Liver (tissue), 9 donors: ENCODE measurements around the gene BCAP29. TPM values are rescaled to one million over a fixed set of nuclear protein-coding genes. Genes with fewer than 3 reads are reported as not detected.

Experiments used
- DNase-seq: peaks from one replicate; pipeline ENCODE4 v3.0.0-alpha.2; 2017; ENCODE audit warnings: low spot score
- H3K27ac ChIP-seq, 2 donors: one replicate each; pipeline ENCODE4 v1.7.0; 2013; ENCODE audit warnings: inconsistent platforms in 2 of 2, low read length in 2 of 2, control low read depth in 1 of 2, low read depth in 1 of 2, mild to moderate bottlenecking in 1 of 2
- H3K27me3 ChIP-seq, 4 donors: one replicate each; pipeline versions ENCODE4 v1.6.1 to v1.7.0; 2013; ENCODE audit warnings: low read length in 3 of 4, inconsistent platforms in 1 of 4, mild to moderate bottlenecking in 1 of 4, moderate library complexity in 1 of 4; ENCODE audit not compliant: control insufficient read depth in 4 of 4, insufficient read depth in 4 of 4
- H3K36me3 ChIP-seq, 4 donors: one replicate each; pipeline versions ENCODE4 v1.6.1 to v1.7.0; 2013; ENCODE audit warnings: low read length in 3 of 4, mild to moderate bottlenecking in 3 of 4, low read depth in 1 of 4, moderate library complexity in 1 of 4; ENCODE audit not compliant: control insufficient read depth in 4 of 4, insufficient read depth in 3 of 4
- H3K4me1 ChIP-seq, 4 donors: one replicate each; pipeline versions ENCODE4 v1.6.1 to v1.7.0; 2013; ENCODE audit warnings: low read length in 3 of 4, mild to moderate bottlenecking in 3 of 4, moderate library complexity in 1 of 4; ENCODE audit not compliant: control insufficient read depth in 4 of 4, insufficient read depth in 4 of 4
- H3K4me3 ChIP-seq, 3 donors: one replicate each; pipeline versions ENCODE4 v1.6.1 to v1.7.0; 2013; ENCODE audit warnings: low read length in 3 of 3, control low read depth in 1 of 3, low read depth in 1 of 3, mild to moderate bottlenecking in 1 of 3
- H3K9ac ChIP-seq, 2 donors: one replicate each; pipeline ENCODE4 v1.7.0; 2013; ENCODE audit warnings: low read length in 2 of 2, mild to moderate bottlenecking in 2 of 2, moderate library complexity in 2 of 2, control low read depth in 1 of 2, low read depth in 1 of 2
- H3K9me3 ChIP-seq, 4 donors: one replicate each; pipeline versions ENCODE4 v1.6.1 to v1.7.0; 2013; ENCODE audit warnings: low read length in 3 of 4; ENCODE audit not compliant: control insufficient read depth in 4 of 4
- FOXA1 ChIP-seq: IDR thresholded peaks from 2 replicates; pipeline ENCODE4 v1.6.1; 2016; ENCODE audit warnings: antibody characterized with exemption
- FOXA2 ChIP-seq: IDR thresholded peaks from 2 replicates; pipeline ENCODE4 v1.6.1; 2016; ENCODE audit warnings: antibody characterized with exemption
- GABPA ChIP-seq, 2 donors: IDR thresholded peaks in 1 of 2; conservative IDR thresholded peaks in 1 of 2; 2 replicates each; pipeline ENCODE4 v1.6.1; 2016; ENCODE audit warnings: antibody characterized with exemption in 2 of 2, mild to moderate bottlenecking in 1 of 2, moderate library complexity in 1 of 2
- HNF4A ChIP-seq, 2 donors: conservative IDR thresholded peaks; 2 replicates each; pipeline ENCODE4 v1.6.1; 2016; ENCODE audit warnings: antibody characterized with exemption in 2 of 2, mild to moderate bottlenecking in 2 of 2
- HNF4G ChIP-seq: IDR thresholded peaks from 2 replicates; pipeline ENCODE4 v1.6.1; 2016; ENCODE audit warnings: antibody characterized with exemption
- NR2F2 ChIP-seq: IDR thresholded peaks from 2 replicates; pipeline ENCODE4 v1.6.1; 2016; ENCODE audit warnings: antibody characterized with exemption
- RAD21 ChIP-seq, 2 donors: IDR thresholded peaks; 2 replicates each; pipeline ENCODE4 v1.6.1; 2016; ENCODE audit warnings: antibody characterized with exemption in 2 of 2, mild to moderate bottlenecking in 2 of 2
- SP1 ChIP-seq: IDR thresholded peaks from 2 replicates; pipeline ENCODE4 v1.6.1; 2018; ENCODE audit warnings: antibody characterized with exemption, mild to moderate bottlenecking
- WGBS: extraction: QIAGEN DNeasy Blood & Tissue Kit; methylation state at CpG from one replicate; pipeline ENCODE4 v1.1.7; 2013; 5-methylcytosine and 5-hydroxymethylcytosine counted together
- polyA plus RNA-seq, 2 donors: library from polyadenylated mRNA; stranded (reverse) in 1 of 2; unstranded in 1 of 2; fragments of 200-250 nt in 1 of 2; fragments of >200 nt in 1 of 2; fragmentation: Nextera tagmentation in 1 of 2; extraction: Ambion mirVana in 1 of 2; gene quantifications; one replicate each; pipeline versions ENCODE4 v1.2.1 to v1.2.3, GENCODE V29; 2013 to 2015
- total RNA-seq, 2 donors: library from RNA; depleted of rRNA; stranded (reverse); fragments of >200 nt; gene quantifications; one replicate each; pipeline ENCODE4 v1.2.3, GENCODE V29; 2014
- TF ChIP-seq, protein P1 (sequence below): IDR thresholded peaks from 2 replicates; pipeline ENCODE4 v1.6.1; 2016; ENCODE audit warnings: antibody characterized with exemption
- TF ChIP-seq, protein P2 (sequence below): fragments of 150-350 bp; IDR thresholded peaks from 2 replicates; pipeline ENCODE4 v1.5.1; 2017; ENCODE audit warnings: improper control_type of control experiment, low read depth, low read length; ENCODE audit not compliant: missing input control
- TF ChIP-seq, protein P3 (sequence below): IDR thresholded peaks from 2 replicates; pipeline ENCODE4 v1.6.1; 2016; ENCODE audit warnings: antibody characterized with exemption, mild to moderate bottlenecking
- TF ChIP-seq, protein P4 (sequence below): IDR thresholded peaks from 2 replicates; pipeline ENCODE4 v1.6.1; 2016; ENCODE audit warnings: antibody characterized with exemption
- donor health status: healthy.
- donor health status: healthy.
- donor health status: healthy.
- donor health status: healthy.
- donor health status: healthy.

Gene BCAP29
- total and polyA plus RNA-seq, 4 donors = 19.5 to 77.7 (median 36.9) TPM

DNA sequence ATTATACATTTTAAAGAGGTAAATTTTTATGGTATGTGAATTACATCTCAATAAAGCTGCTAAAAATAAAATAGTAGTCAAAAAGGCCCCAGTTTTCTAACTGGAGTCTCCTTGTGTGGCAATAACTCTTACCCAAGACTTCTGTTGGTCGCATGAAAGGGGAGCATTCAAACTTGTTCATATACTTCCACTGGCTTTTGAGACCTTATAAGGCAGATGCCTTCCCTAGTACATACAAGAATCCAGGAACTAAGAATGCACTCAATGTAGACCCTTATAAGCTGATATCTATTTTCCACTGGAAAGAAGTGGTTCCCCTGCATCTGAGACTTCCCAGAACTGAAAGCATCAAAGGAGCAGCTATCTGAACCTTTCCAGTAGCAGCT is 13.0 kb downstream of the BCAP29 start:
- H3K36me3 ChIP-seq = peaks cover 1 to 9% (median 6%) of the 10 kb centered on the region in 4 donors
- no peak overlapping the region for H3K27ac ChIP-seq
- TF ChIP-seq RAD21 (IDR thresholded peaks at IDR 0.05) (no peak), HNF4A (conservative IDR thresholded peaks at IDR 0.05) (no peak), FOXA1 (no peak), GABPA (IDR thresholded peaks at IDR 0.05 in 1 of 2, conservative IDR thresholded peaks at IDR 0.05 in 1 of 2) (no peak), SP1 (no peak), HNF4G (no peak), NR2F2 (no peak), FOXA2 (no peak)
- TF ChIP-seq, protein P1, sequence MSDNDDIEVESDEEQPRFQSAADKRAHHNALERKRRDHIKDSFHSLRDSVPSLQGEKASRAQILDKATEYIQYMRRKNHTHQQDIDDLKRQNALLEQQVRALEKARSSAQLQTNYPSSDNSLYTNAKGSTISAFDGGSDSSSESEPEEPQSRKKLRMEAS = no peak
- TF ChIP-seq, protein P2, sequence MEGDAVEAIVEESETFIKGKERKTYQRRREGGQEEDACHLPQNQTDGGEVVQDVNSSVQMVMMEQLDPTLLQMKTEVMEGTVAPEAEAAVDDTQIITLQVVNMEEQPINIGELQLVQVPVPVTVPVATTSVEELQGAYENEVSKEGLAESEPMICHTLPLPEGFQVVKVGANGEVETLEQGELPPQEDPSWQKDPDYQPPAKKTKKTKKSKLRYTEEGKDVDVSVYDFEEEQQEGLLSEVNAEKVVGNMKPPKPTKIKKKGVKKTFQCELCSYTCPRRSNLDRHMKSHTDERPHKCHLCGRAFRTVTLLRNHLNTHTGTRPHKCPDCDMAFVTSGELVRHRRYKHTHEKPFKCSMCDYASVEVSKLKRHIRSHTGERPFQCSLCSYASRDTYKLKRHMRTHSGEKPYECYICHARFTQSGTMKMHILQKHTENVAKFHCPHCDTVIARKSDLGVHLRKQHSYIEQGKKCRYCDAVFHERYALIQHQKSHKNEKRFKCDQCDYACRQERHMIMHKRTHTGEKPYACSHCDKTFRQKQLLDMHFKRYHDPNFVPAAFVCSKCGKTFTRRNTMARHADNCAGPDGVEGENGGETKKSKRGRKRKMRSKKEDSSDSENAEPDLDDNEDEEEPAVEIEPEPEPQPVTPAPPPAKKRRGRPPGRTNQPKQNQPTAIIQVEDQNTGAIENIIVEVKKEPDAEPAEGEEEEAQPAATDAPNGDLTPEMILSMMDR = no peak
- TF ChIP-seq, protein P3, sequence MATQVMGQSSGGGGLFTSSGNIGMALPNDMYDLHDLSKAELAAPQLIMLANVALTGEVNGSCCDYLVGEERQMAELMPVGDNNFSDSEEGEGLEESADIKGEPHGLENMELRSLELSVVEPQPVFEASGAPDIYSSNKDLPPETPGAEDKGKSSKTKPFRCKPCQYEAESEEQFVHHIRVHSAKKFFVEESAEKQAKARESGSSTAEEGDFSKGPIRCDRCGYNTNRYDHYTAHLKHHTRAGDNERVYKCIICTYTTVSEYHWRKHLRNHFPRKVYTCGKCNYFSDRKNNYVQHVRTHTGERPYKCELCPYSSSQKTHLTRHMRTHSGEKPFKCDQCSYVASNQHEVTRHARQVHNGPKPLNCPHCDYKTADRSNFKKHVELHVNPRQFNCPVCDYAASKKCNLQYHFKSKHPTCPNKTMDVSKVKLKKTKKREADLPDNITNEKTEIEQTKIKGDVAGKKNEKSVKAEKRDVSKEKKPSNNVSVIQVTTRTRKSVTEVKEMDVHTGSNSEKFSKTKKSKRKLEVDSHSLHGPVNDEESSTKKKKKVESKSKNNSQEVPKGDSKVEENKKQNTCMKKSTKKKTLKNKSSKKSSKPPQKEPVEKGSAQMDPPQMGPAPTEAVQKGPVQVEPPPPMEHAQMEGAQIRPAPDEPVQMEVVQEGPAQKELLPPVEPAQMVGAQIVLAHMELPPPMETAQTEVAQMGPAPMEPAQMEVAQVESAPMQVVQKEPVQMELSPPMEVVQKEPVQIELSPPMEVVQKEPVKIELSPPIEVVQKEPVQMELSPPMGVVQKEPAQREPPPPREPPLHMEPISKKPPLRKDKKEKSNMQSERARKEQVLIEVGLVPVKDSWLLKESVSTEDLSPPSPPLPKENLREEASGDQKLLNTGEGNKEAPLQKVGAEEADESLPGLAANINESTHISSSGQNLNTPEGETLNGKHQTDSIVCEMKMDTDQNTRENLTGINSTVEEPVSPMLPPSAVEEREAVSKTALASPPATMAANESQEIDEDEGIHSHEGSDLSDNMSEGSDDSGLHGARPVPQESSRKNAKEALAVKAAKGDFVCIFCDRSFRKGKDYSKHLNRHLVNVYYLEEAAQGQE = no peak
- H3K27me3 ChIP-seq = no peaks in the 10 kb centered on the region
- no peak overlapping the region for H3K4me3 ChIP-seq
- H3K9ac ChIP-seq = no peak overlapping the region
- H3K4me1 ChIP-seq = no peaks in the 10 kb centered on the region
- no peaks in the 10 kb centered on the region for H3K9me3 ChIP-seq
- no peak for DNase-seq
- WGBS = 88% methylated on average over 1 of the region's 1 CpG

DNA sequence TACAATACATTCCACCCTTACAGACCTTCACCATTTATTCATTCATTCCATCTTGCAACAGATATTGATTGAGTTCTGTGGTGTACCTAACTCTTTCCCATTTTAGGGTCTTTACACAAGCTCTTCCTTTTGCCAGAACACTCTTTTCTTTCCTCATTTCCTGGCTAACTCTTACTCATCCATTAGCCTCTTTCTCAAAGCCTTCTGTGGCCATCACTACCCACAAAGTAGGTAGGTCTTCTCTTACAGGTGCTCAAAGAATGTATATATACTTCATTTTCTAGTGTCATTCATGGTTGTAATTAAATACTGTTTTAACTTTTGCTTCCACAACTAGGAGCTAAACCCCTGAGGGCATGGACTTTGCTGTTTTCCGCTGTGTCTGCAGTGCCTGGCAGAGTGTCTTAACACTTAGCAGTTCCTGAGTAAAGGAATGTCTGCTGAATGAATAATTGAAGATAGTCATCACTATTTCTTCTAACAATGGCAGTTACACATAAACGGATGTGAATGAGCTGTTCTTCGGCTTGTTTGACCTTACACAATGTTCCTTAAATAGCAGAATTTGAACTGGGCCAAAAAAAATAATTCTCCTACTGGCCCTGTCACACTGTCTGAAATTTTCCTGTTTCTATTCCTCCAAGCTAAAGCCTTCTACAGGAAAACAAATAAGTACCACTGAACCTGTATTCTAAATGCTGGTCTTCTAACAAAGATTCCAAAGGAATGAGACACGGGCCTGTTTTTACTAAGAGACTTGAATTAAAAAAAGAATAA is 15.1 kb downstream of the BCAP29 start:
- 77% methylated on average over 4 of the region's 4 CpGs for WGBS
- DNase-seq = no peak
- Histone ChIP-seq H3K27ac (peak overlapping the region in 1 of 2 donors; percentile 21), H3K9ac (no peak overlapping the region), H3K27me3 (no peaks in the 10 kb centered on the region), H3K9me3 (no peaks in the 10 kb centered on the region), H3K4me1 (no peaks in the 10 kb centered on the region), H3K4me3 (no peak overlapping the region), H3K36me3 (peaks cover 1 to 9% (median 6%) of the 10 kb centered on the region in 4 donors)
- TF ChIP-seq NR2F2 = peak; percentile 52
- no peak for TF ChIP-seq HNF4G
- no peak for TF ChIP-seq HNF4A (conservative IDR thresholded peaks at IDR 0.05)
- peak; percentile 16 for TF ChIP-seq SP1
- TF ChIP-seq, protein P2 = no peak
- TF ChIP-seq, protein P4, sequence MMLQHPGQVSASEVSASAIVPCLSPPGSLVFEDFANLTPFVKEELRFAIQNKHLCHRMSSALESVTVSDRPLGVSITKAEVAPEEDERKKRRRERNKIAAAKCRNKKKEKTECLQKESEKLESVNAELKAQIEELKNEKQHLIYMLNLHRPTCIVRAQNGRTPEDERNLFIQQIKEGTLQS = no peak
- TF ChIP-seq RAD21 (IDR thresholded peaks at IDR 0.05) = no peak
